Activated CD8-positive, alpha-beta memory T cell treated with anti-CD3 and anti-CD28 coated beads, Interleukin-2, amount 50 U/mL, for 48 hours (primary cell): ENCODE results near the gene ALOX5.

ENCODE experiments used
- DNase-seq: peaks from one replicate; pipeline ENCODE4 v3.0.0-alpha.2; 2020

Gene ALOX5

DNA sequence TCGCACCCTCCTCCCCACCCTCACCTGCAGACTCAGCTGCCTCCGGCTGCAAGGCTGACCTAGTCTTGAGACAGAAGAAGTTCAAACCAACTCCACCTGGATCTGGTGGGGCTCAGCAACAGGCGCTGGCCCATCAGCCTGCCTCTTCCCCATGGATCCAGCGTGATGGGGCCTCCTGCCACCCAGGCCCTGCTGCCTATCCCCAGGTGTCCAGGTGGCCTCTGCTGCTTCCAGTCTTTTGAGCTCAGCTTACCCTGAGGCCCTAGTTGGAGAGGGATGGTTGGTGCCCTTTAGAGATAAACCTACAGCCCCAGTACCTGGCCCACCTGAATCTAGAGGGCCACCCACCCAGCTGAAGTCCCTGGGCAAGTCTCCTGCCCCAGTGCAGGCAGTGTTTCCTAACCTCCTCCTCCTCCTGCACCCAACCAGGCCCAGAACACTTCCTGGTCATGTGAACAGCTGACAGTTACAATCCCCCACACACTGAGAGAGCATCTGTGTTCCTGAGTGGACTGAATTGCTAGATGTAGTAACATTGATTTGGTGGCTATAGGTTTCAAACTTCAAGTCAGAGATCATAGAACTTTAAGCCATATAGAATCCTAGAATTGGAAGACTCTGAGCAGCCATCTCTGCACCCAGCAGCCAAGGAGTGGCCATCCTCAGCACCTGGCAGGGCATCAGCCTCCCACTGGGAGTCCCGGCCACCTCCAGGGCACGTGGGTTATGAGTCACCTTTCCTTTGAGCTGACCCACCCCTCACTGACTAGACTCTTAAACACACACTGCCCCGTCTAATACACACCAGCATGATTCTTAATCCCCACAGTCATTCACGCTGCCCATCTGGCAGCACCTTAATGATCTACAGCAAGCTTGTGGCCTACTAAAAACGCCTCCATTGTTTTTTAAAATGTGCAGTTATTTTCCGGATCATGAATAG, 51.9 kb downstream of the ALOX5 start:
- DNase-seq = no peak

DNA sequence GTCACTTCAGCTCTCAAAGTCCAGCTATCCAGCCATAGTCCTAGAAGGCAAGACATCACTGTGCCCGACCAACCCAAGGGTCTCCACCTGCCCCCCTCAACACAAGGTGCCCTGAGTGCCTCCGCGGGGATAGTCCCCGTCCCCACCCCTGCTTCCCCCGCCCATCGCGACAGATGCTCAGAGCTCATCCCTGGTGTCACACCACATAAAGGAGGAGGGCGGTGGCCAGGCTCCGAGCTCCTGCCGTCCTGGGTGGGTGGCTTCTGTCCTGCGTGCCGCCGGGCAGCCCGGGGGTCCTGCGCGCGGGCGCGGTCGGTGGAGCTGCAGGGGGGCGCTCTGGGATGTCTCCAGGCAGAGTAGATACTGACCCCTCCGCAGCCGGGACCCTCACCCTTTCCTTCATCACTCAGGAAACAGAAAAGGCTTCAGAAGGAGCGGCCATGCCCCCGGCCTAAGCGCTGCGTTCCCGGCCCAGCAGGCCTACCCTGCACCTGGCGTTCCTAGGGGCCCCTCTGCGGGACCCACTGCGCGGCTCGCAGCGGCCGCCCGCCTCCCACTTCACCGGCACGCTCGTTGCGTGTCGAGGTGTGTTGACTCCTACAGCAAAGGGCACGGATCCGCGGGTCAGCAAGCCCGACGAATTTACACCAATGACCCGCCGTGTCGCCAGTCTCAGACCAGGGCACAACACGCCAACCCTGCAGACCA, 53.4 kb downstream of the ALOX5 start:
- DNase-seq = no peak

DNA sequence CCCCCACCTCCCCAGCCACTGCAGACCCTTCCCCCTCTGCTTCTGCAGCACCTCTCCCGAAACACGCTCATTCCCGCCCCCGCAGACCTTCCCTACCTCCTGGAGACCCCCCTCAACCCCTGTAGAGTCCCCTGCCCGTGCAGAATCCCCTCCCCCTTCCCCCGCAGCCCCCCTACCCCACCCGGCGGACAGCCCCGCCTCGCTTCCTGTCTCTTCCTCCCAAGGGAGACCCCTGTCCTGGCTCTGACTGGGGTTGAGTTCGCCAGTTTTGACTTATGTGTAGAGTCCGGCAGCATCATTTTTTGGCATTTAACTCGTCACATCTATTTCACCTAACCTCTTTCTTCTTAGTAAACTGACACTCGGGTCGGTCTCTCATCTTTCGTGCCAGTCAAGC, 54.0 kb downstream of the ALOX5 start:
- DNase-seq = no peak

GRCh38 chr10:45428611-45429510, 54.8 kb downstream of the ALOX5 start:
- no peak for DNase-seq

- DNase-seq = no peak
Observed at GRCh38 chr10:45429790-45430189, 55.8 kb downstream of the ALOX5 start.

- no peak for DNase-seq
Observed at GRCh38 chr10:45432113-45432512, 58.1 kb downstream of the ALOX5 start.

GRCh38 chr10:45432700-45433472, 58.9 kb downstream of the ALOX5 start:
- DNase-seq = no peak

DNA sequence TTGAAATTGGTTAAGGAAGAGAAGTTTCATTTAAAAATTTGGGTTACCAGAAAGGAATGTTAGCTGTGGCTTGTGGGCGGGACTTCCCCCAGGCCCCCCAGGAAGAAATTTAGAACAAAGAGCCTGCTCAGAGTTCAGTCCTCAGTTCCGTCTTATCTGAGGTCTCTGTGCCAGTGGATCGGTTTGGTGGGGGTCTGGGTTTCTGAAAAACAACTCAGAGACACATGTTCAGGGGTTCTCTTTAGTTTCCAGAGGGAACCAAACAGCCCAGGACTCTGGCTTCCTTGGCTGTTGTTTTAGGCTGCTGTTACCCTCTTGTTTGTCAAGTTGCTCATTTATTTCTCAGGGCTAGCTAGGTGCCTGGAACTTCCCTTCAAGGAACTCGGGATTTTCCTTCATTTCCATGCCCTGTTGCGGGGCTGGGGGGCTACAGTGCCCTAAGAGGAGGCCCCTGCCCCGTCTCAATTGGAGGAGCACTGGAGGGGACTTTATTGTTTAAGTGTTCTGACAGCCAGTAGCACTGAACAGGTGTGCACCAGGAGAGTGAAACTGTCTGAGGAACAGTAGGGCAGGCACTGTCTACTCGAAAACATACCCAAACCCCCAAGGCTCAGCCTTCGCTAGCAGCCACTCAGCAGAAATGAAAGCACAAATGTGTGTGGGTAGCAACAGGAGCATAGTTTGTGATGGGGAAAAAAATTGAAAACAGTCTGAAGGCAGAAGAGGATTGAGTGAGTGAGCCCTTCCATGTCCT, 59.9 kb downstream of the ALOX5 start:
- DNase-seq = no peak

GRCh38 chr10:45437587-45438465, 63.8 kb downstream of the ALOX5 start:
- DNase-seq = no peak

GRCh38 chr10:45438466-45439090, 64.6 kb downstream of the ALOX5 start:
- DNase-seq = no peak

GRCh38 chr10:45439365-45439764, 65.3 kb downstream of the ALOX5 start:
- DNase-seq = no peak

DNA sequence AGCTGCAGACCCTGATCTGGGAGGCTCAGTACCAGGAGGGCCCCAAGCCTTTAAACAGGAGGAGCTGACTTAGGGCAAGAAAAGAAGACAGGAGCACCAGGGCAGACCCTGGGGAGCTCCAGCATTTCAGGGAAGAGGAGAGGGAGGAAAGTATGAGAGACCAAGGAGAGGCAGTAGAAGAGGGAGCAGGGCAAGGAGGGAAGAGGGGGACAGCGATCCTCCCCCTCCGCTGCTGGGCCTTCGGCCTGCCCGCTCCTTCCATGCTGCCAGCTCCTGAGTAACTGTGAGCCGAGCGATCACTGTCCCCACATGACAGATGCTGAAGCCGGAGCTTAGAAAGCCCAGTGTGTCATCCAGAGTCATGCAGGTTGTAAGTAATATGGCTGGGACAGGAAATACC, 65.9 kb downstream of the ALOX5 start:
- DNase-seq = no peak

GRCh38 chr10:45440511-45441062, 66.6 kb downstream of the ALOX5 start:
- no peak for DNase-seq

GRCh38 chr10:45441239-45442190, 67.5 kb downstream of the ALOX5 start:
- DNase-seq = no peak

GRCh38 chr10:45442251-45442650, 68.2 kb downstream of the ALOX5 start:
- DNase-seq = no peak

DNA sequence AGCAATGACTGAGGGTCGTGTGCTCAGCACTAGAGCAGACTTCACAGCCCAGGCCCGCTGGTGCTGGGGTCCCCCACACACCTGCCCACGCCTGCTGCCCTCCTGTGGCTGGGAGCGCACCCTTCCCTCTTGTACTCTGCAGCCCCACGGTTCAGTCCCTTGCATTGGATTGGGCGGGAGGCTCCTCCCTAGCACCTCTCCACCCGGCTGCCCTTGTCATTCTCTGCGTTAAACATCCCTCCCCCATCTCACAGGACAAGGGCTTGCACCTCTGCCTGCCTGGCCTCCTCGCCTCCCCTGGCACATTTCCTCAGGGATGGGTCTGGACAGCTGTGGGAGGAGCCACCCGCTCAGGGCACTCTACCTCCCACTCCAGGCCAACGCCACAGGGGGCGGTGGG, 68.6 kb downstream of the ALOX5 start:
- no peak for DNase-seq

- no peak for DNase-seq
Observed at GRCh38 chr10:45443101-45444009, 69.3 kb downstream of the ALOX5 start.
